CD4-positive, alpha-beta memory T cell (primary cell): Measurements from ENCODE around the gene MAST4. TPM values are rescaled to one million over a fixed set of nuclear protein-coding genes. Genes with fewer than 3 reads are reported as not detected.

Source experiments
- CTCF ChIA-PET: fragments of 350-600 bp; sonication (Branson Sonifier 250); formaldehyde crosslinking; loops from one replicate; lab custom pipeline; 2021; ENCODE audit warnings: inconsistent platforms; ENCODE audit not compliant: partially characterized antibody; lab: Charles Lee
- POLR2A ChIA-PET: fragments of 350-600 bp; sonication (Branson Sonifier 250); formaldehyde crosslinking; loops from one replicate; lab custom pipeline; 2021; ENCODE audit not compliant: partially characterized antibody; lab: Charles Lee
- DNase-seq, 5 donors: peaks; one replicate each; pipeline versions ENCODE4 v3.0.0 to v3.0.0-alpha.2; 2020 to 2022; ENCODE audit warnings: mixed read lengths in 1 of 5
- H3K27ac ChIP-seq: one replicate; pipeline ENCODE4 v1.7.0; 2013; ENCODE audit warnings: low read depth, low read length
- H3K27me3 ChIP-seq: 2 replicates; pipeline ENCODE4 v1.7.0; 2013; ENCODE audit warnings: mild to moderate bottlenecking, low read length, moderate library complexity; ENCODE audit not compliant: insufficient read depth
- H3K36me3 ChIP-seq: 2 replicates; pipeline ENCODE4 v1.7.0; 2013; ENCODE audit warnings: mild to moderate bottlenecking, low read length, moderate library complexity; ENCODE audit not compliant: insufficient read depth
- H3K4me1 ChIP-seq: 2 replicates; pipeline ENCODE4 v1.7.0; 2013; ENCODE audit warnings: mild to moderate bottlenecking, low read length, moderate library complexity; ENCODE audit not compliant: insufficient read depth
- H3K4me3 ChIP-seq, 2 donors: one replicate each; pipeline ENCODE4 v1.7.0; 2013; ENCODE audit warnings: low read length in 2 of 2, mild to moderate bottlenecking in 1 of 2
- H3K9me3 ChIP-seq, 2 donors: one replicate each; pipeline ENCODE4 v1.7.0; 2013; ENCODE audit warnings: low read length in 2 of 2, control low read depth in 1 of 2; ENCODE audit not compliant: control insufficient read depth in 1 of 2
- H3K27ac Mint-ChIP-seq, 7 donors: one replicate each; pipeline ENCODE4 v1.8.0; 2020 to 2021; ENCODE audit warnings: mixed read lengths in 7 of 7, mild to moderate bottlenecking in 6 of 7, inconsistent platforms in 3 of 7, moderate library complexity in 3 of 7
- H3K27me3 Mint-ChIP-seq, 2 donors: one replicate each; pipeline ENCODE4 v1.8.0; 2020 to 2021; ENCODE audit warnings: mixed read lengths in 2 of 2
- H3K36me3 Mint-ChIP-seq, 2 donors: one replicate each; pipeline ENCODE4 v1.8.0; 2020 to 2021; ENCODE audit warnings: mixed read lengths in 2 of 2, inconsistent platforms in 1 of 2, mild to moderate bottlenecking in 1 of 2
- H3K4me1 Mint-ChIP-seq, 4 donors: one replicate each; pipeline ENCODE4 v1.8.0; 2020 to 2021; ENCODE audit warnings: mixed read lengths in 4 of 4, mild to moderate bottlenecking in 1 of 4
- H3K4me3 Mint-ChIP-seq, 8 donors: one replicate each; pipeline ENCODE4 v1.8.0; 2020 to 2021; ENCODE audit warnings: mixed read lengths in 8 of 8, mild to moderate bottlenecking in 7 of 8, moderate library complexity in 6 of 8, inconsistent platforms in 3 of 8
- H3K9me3 Mint-ChIP-seq, 8 donors: one replicate each; pipeline ENCODE4 v1.8.0; 2020 to 2021; ENCODE audit warnings: mixed read lengths in 8 of 8, mild to moderate bottlenecking in 5 of 8, inconsistent platforms in 3 of 8, moderate library complexity in 1 of 8
- intact Hi-C: fragments of 100-400 bp; cut with micrococcal nuclease; formaldehyde crosslinking; loops from one replicate; pipeline ENCODE4 v1.15.1; 2023
- polyA plus RNA-seq, 2 donors: library from polyadenylated mRNA; unstranded; fragments of 300-500 nt; fragmentation: Illumina TruSeq; gene quantifications; one replicate each; pipeline ENCODE4 v1.2.3, GENCODE V29; 2021
- total RNA-seq, 2 experiments: library from RNA; stranded (reverse); gene quantifications; one replicate each; pipeline ENCODE4 v1.2.3, GENCODE V29; 2021

Gene MAST4
- total and polyA plus RNA-seq, 4 experiments from 2014 or later: 9.2 to 27.0 (median 21.3) TPM

- Histone ChIP-seq H3K27ac (no peak overlapping the region), H3K27me3 (no peaks in the 10 kb centered on the region), H3K9me3 (no peaks in the 10 kb centered on the region), H3K36me3 (no peaks in the 10 kb centered on the region), H3K4me3 (no peak overlapping the region), H3K4me1 (no peaks in the 10 kb centered on the region)
- no peak overlapping the region for H3K4me3 Mint-ChIP-seq
- no peak overlapping the region for H3K27ac Mint-ChIP-seq
- ChIA-PET CTCF (no interaction called here), POLR2A (no interaction called here)
- peaks cover 0 to 3% of the 10 kb centered on the region in 2 donors for H3K27me3 Mint-ChIP-seq
- no peaks in the 10 kb centered on the region for H3K36me3 Mint-ChIP-seq
- DNase-seq: no peak
- no peaks in the 10 kb centered on the region for H3K4me1 Mint-ChIP-seq
- intact Hi-C loops: no loop called here
- H3K9me3 Mint-ChIP-seq: peaks cover 0 to 4% (median 0%) of the 10 kb centered on the region in 8 donors
Measured at GRCh38 chr5:66629446-66629845, 33.3 kb downstream of the MAST4 start.

DNA sequence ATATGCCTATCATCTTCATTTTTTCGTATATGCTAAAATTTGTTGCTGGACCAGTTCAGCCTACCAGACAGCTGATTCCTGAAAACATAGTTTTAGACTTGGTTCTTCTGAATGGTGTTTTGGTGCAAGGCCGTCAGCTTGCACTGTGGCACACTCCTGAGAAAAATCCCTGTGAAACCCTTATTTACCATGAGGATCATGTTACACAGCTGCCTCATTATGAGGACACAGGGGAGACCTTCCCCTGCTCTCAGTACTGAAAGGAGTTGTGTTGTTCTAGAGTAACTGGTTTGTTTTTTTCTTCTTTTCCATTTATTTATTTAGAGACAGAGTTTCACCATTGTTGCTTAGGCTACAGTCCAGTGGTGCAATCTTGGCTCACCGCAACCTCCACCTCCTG is 37.6 kb downstream of the MAST4 start:
- H3K4me3 ChIP-seq: no peak overlapping the region
- DNase-seq: no peak
- intact Hi-C loops: no loop called here
- Mint-ChIP-seq H3K9me3 (no peaks in the 10 kb centered on the region), H3K27ac (no peak overlapping the region), H3K4me1 (no peaks in the 10 kb centered on the region), H3K27me3 (peaks cover 1% of the 10 kb centered on the region in 2 donors), H3K4me3 (no peak overlapping the region), H3K36me3 (no peaks in the 10 kb centered on the region)
- no peaks in the 10 kb centered on the region for H3K9me3 ChIP-seq
- ChIA-PET CTCF (no interaction called here), POLR2A (no interaction called here)
- no peaks in the 10 kb centered on the region for H3K4me1 ChIP-seq
- no peak overlapping the region for H3K27ac ChIP-seq
- H3K36me3 ChIP-seq: no peaks in the 10 kb centered on the region
- H3K27me3 ChIP-seq: no peaks in the 10 kb centered on the region

GRCh38 chr5:66634601-66635000 is 38.4 kb downstream of the MAST4 start:
- intact Hi-C loops: no loop called here
- H3K9me3 ChIP-seq: no peaks in the 10 kb centered on the region
- Mint-ChIP-seq H3K4me3 (no peak overlapping the region), H3K27me3 (peaks cover 1 to 4% of the 10 kb centered on the region in 2 donors), H3K4me1 (no peaks in the 10 kb centered on the region), H3K27ac (no peak overlapping the region), H3K36me3 (no peaks in the 10 kb centered on the region), H3K9me3 (no peaks in the 10 kb centered on the region)
- ChIA-PET POLR2A (no interaction called here), CTCF (no interaction called here)
- H3K4me1 ChIP-seq: no peaks in the 10 kb centered on the region
- no peak overlapping the region for H3K4me3 ChIP-seq
- DNase-seq: no peak
- H3K27ac ChIP-seq: no peak overlapping the region
- no peaks in the 10 kb centered on the region for H3K36me3 ChIP-seq
- H3K27me3 ChIP-seq: no peaks in the 10 kb centered on the region

DNA sequence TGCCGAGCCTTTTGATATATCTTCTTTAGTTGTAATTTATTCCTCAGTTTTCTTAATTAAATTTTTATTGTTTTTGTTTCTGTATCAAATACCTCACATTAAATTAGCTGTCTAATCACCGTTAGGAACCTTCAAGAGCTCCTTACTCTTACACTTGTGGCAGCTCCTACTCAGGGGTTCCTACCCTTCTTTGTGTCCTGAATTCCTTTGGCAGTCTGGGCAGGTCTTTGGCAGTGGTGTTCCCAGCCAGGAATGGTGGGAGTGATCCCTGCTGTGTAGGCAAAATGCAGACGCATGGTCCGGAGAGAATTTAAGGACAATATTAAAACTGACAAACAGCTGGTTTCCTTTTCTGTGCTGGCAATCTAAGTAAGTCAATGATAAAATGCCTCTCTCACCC is 41.8 kb downstream of the MAST4 start:
- Histone ChIP-seq H3K27ac (no peak overlapping the region), H3K9me3 (no peaks in the 10 kb centered on the region), H3K27me3 (no peaks in the 10 kb centered on the region), H3K4me1 (no peaks in the 10 kb centered on the region), H3K36me3 (no peaks in the 10 kb centered on the region), H3K4me3 (no peak overlapping the region)
- Mint-ChIP-seq H3K36me3 (no peaks in the 10 kb centered on the region), H3K27ac (no peak overlapping the region), H3K4me1 (no peaks in the 10 kb centered on the region), H3K4me3 (no peak overlapping the region), H3K9me3 (no peaks in the 10 kb centered on the region), H3K27me3 (peaks cover 3 to 9% of the 10 kb centered on the region in 2 donors)
- CTCF ChIA-PET: no interaction called here
- no peak for DNase-seq
- POLR2A ChIA-PET: no interaction called here
- intact Hi-C loops: no loop called here

DNA sequence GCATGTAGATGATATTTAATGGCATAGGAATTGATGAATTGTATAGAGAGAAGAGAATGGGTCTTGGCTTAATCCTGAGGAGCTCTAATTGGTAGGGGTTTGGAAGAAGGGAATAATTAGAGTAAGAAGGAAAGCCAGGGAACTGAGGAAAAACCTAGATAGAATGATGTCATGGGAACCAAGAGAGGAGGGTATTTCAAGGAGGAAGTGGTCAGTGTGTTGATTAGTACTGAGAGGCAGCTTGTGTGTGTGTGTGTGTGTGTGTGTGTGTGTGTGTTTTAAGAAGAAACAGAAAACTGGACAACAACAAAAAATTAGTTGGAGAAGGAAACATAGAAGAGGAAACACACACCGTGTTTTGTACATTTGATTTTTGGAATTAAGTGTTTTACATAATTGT is 42.8 kb downstream of the MAST4 start:
- POLR2A ChIA-PET: no interaction called here
- no peaks in the 10 kb centered on the region for H3K27me3 ChIP-seq
- intact Hi-C loops: no loop called here
- Mint-ChIP-seq H3K9me3 (no peaks in the 10 kb centered on the region), H3K36me3 (no peaks in the 10 kb centered on the region), H3K4me1 (no peaks in the 10 kb centered on the region), H3K4me3 (no peak overlapping the region), H3K27ac (no peak overlapping the region), H3K27me3 (peaks cover 2 to 9% of the 10 kb centered on the region in 2 donors)
- no peak for DNase-seq
- no peak overlapping the region for H3K4me3 ChIP-seq
- CTCF ChIA-PET: no interaction called here
- H3K9me3 ChIP-seq: no peaks in the 10 kb centered on the region
- no peaks in the 10 kb centered on the region for H3K4me1 ChIP-seq
- no peaks in the 10 kb centered on the region for H3K36me3 ChIP-seq
- H3K27ac ChIP-seq: no peak overlapping the region

DNA sequence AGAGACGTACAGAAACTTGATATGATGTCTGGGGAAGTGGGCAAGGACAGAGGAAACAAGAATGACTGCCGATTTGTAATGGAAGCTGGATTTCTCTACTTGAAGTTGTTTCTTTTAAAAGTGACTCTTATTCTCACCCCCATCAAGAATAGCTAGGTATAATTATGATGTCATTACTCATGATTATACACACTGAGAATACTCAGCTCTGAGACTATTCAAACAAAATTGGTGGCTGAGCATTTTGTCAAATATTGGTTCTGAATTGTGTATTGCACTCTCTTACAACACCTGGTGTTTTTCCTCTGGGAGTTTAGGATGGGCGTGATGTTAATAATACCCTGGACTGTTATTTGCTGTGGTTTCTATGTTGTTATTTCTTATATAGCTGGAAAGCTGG is 46.3 kb downstream of the MAST4 start:
- H3K27ac Mint-ChIP-seq: no peak overlapping the region
- no peaks in the 10 kb centered on the region for H3K9me3 Mint-ChIP-seq
- no peaks in the 10 kb centered on the region for H3K36me3 Mint-ChIP-seq
- DNase-seq: no peak
- Histone ChIP-seq H3K27ac (no peak overlapping the region), H3K4me3 (no peak overlapping the region), H3K27me3 (no peaks in the 10 kb centered on the region), H3K9me3 (no peaks in the 10 kb centered on the region), H3K4me1 (no peaks in the 10 kb centered on the region), H3K36me3 (no peaks in the 10 kb centered on the region)
- ChIA-PET POLR2A (no interaction called here), CTCF (no interaction called here)
- H3K27me3 Mint-ChIP-seq: peaks cover 2 to 9% of the 10 kb centered on the region in 2 donors
- intact Hi-C loops: no loop called here
- H3K4me1 Mint-ChIP-seq: no peaks in the 10 kb centered on the region
- no peak overlapping the region for H3K4me3 Mint-ChIP-seq

DNA sequence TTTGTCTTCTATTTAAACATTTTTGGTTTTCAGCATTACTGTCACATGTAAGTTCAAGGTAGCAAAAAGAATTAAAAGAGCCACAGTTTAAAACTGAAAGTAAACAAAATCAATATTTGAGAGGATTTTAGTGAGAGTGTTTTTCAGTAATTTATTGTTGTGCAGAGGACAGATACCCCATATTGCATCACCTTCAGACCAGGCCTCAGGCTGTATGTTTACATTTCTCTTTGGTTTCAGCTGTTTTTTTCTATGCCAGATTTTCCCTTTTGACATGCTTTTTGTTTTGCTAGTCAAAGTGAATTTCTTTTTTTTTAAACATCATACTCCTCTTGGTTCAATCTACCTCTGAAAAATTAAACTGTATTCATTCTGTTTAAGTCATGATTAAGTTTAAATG is 47.2 kb downstream of the MAST4 start:
- no peak overlapping the region for H3K4me3 Mint-ChIP-seq
- DNase-seq: no peak
- H3K36me3 Mint-ChIP-seq: no peaks in the 10 kb centered on the region
- intact Hi-C loops: no loop called here
- peaks cover 2 to 9% of the 10 kb centered on the region in 2 donors for H3K27me3 Mint-ChIP-seq
- no peaks in the 10 kb centered on the region for H3K36me3 ChIP-seq
- ChIA-PET POLR2A (no interaction called here), CTCF (no interaction called here)
- H3K4me3 ChIP-seq: no peak overlapping the region
- H3K27ac Mint-ChIP-seq: no peak overlapping the region
- H3K4me1 Mint-ChIP-seq: no peaks in the 10 kb centered on the region
- no peaks in the 10 kb centered on the region for H3K9me3 Mint-ChIP-seq
- H3K4me1 ChIP-seq: no peaks in the 10 kb centered on the region
- H3K27ac ChIP-seq: no peak overlapping the region
- no peaks in the 10 kb centered on the region for H3K9me3 ChIP-seq
- H3K27me3 ChIP-seq: no peaks in the 10 kb centered on the region

GRCh38 chr5:66644111-66644510 is 47.9 kb downstream of the MAST4 start:
- Histone ChIP-seq H3K27me3 (no peaks in the 10 kb centered on the region), H3K4me1 (no peaks in the 10 kb centered on the region), H3K27ac (no peak overlapping the region), H3K4me3 (no peak overlapping the region), H3K9me3 (no peaks in the 10 kb centered on the region), H3K36me3 (no peaks in the 10 kb centered on the region)
- H3K4me3 Mint-ChIP-seq: no peak overlapping the region
- intact Hi-C loops: no loop called here
- H3K9me3 Mint-ChIP-seq: no peaks in the 10 kb centered on the region
- no peaks in the 10 kb centered on the region for H3K4me1 Mint-ChIP-seq
- POLR2A ChIA-PET: no interaction called here
- no peaks in the 10 kb centered on the region for H3K36me3 Mint-ChIP-seq
- peaks cover 2 to 7% of the 10 kb centered on the region in 2 donors for H3K27me3 Mint-ChIP-seq
- CTCF ChIA-PET: no interaction called here
- no peak for DNase-seq
- no peak overlapping the region for H3K27ac Mint-ChIP-seq
